Measurements from ENCODE around the gene UBE2J1. TPM values are rescaled to one million over a fixed set of nuclear protein-coding genes. Genes with fewer than 3 reads are reported as not detected.

Gene UBE2J1
- total RNA-seq, 1 experiment from 2014 or later, result 23.3 TPM

DNA sequence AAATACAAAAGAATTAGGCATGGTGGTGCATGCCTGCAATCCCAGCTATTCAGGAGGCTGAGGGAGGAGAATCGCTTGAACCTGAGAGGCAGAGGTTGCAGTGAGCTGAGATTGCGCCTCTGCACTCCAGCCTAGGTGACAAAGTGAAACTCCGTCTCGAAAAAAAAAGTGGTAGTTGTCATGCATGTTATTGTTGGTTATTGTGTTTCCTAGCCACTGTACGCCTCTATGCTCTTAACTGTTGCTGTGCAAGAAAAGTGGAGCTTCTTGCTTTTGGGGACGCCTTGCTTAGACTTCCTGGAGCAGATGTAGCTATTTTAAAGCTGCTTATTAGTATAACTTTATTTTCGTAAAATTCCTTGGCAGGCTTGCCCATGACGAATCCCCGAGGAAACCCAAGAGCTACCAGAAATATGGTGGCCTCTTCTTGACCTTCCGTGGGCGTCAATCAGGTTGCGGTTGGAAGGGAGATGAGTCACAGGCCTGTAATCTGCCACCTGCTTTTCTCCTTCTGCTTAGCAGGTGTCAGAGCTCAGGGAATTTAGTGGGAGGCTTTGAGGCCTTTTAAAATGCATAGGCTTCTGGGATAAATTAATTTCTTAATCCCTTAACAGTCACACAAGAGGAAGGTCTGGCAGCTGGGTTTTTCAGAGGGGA is 54.7 kb downstream of the UBE2J1 start:
- ChIA-PET CTCF (interaction anchor here (0.7 to 2.2 kb wide), 6 partner anchors 16 to 315 kb away, joined by 3 to 7 read pairs (median 6); no protein-coding TSS in a partner anchor), POLR2A (interaction anchor here (0.8 to 1.3 kb wide), 5 partner anchors 10 to 57 kb away, joined by 3 read pairs; partner anchors contain the start of gene UBE2J1), RAD21 (ENCODE audit: low non-redundant PET in 1 of 2, low total read pairs in 2 of 2, uncharacterized antibody in 2 of 2, unreplicated experiment in 2 of 2) (interaction anchor here (0.9 to 1.0 kb wide), 2 partner anchors 16 to 55 kb away, joined by 3 to 4 read pairs; partner anchors contain the start of gene UBE2J1 (in 1 of the 2))
- H3K4me2 ChIP-seq (ENCODE audit: low read length), result peak overlapping the region; percentile 96
- H3K79me2 ChIP-seq (ENCODE audit: insufficient read depth, low read length), result no peaks in the 10 kb centered on the region
- H3K9me2 ChIP-seq (ENCODE audit: insufficient read depth), result no peaks in the 10 kb centered on the region
- no peaks in the 10 kb centered on the region for H4K20me1 ChIP-seq (ENCODE audit: insufficient read depth)
- H2AFZ ChIP-seq (ENCODE audit: low read depth, low read length, poor library complexity, severe bottlenecking), result peak overlapping the region; percentile 45
- H3K27me3 ChIP-seq (ENCODE audit: insufficient read depth, low read length), result peaks cover 11% of the 10 kb centered on the region; the same call in 1 of the 2 replicates
- peak overlapping the region; percentile 36 for H3K27ac ChIP-seq (ENCODE audit: low read depth, low read length)
- no peaks in the 10 kb centered on the region for H3K36me3 ChIP-seq (ENCODE audit: control insufficient read depth in 1 of 2, insufficient read depth in 2 of 2, low read length in 2 of 2)
- ATAC-seq, result peak; percentile 86
- BruUV-seq (replicated peaks), result no TSS peak
- H3K9ac ChIP-seq (ENCODE audit: low read length), result peak overlapping the region; percentile 48
- intact Hi-C loops (cut with micrococcal nuclease), result loop anchor here (5.0 kb wide), 1 partner anchor 54 kb away; the partner anchor contains the start of gene UBE2J1
- peak overlapping the region; percentile 42 to 59 for H3K4me3 ChIP-seq (replicated peaks in 1 of 2; ENCODE audit: low read depth in 1 of 2, low read length in 2 of 2)
- H3K9me3 ChIP-seq (ENCODE audit: control insufficient read depth in 1 of 2, insufficient read depth in 1 of 2, low read depth in 1 of 2, low read length in 2 of 2), result no peaks in the 10 kb centered on the region
- H3K4me1 ChIP-seq (ENCODE audit: control insufficient read depth in 1 of 2, insufficient read depth in 2 of 2, low read length in 2 of 2), result peaks cover 20 to 33% of the 10 kb centered on the region in 2 experiments
- DNase-seq (ENCODE audit: low read depth, low spot score), result peak; percentile 94
- TF ChIP-seq POLR2AphosphoS5 (IDR thresholded peaks at IDR 0.05; ENCODE audit: low read depth, low read length), result peak; percentile 69; the same call in 1 of the 2 replicates
- TF ChIP-seq TCF7L2 (IDR thresholded peaks at IDR 0.05; ENCODE audit: borderline replicate concordance, extremely low read depth, insufficient read depth, insufficient read length), result peak; percentile 71
- peak; percentile 95 for TF ChIP-seq JUND (IDR thresholded peaks at IDR 0.05)
- TF ChIP-seq, protein P1, sequence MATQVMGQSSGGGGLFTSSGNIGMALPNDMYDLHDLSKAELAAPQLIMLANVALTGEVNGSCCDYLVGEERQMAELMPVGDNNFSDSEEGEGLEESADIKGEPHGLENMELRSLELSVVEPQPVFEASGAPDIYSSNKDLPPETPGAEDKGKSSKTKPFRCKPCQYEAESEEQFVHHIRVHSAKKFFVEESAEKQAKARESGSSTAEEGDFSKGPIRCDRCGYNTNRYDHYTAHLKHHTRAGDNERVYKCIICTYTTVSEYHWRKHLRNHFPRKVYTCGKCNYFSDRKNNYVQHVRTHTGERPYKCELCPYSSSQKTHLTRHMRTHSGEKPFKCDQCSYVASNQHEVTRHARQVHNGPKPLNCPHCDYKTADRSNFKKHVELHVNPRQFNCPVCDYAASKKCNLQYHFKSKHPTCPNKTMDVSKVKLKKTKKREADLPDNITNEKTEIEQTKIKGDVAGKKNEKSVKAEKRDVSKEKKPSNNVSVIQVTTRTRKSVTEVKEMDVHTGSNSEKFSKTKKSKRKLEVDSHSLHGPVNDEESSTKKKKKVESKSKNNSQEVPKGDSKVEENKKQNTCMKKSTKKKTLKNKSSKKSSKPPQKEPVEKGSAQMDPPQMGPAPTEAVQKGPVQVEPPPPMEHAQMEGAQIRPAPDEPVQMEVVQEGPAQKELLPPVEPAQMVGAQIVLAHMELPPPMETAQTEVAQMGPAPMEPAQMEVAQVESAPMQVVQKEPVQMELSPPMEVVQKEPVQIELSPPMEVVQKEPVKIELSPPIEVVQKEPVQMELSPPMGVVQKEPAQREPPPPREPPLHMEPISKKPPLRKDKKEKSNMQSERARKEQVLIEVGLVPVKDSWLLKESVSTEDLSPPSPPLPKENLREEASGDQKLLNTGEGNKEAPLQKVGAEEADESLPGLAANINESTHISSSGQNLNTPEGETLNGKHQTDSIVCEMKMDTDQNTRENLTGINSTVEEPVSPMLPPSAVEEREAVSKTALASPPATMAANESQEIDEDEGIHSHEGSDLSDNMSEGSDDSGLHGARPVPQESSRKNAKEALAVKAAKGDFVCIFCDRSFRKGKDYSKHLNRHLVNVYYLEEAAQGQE (IDR thresholded peaks at IDR 0.05; ENCODE audit: low read depth), result no peak
- TF ChIP-seq, protein P2, sequence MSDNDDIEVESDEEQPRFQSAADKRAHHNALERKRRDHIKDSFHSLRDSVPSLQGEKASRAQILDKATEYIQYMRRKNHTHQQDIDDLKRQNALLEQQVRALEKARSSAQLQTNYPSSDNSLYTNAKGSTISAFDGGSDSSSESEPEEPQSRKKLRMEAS (IDR thresholded peaks at IDR 0.05), result peak; percentile 93
- TF ChIP-seq ELF1 (IDR thresholded peaks at IDR 0.05; ENCODE audit: borderline replicate concordance, low read depth), result no peak; the same call in 1 of the 2 replicates
- TF ChIP-seq SRF (IDR thresholded peaks at IDR 0.05; ENCODE audit: low read depth), result 0 out of 2 replicates have a peak, but pooled peaks have one; percentile 39
- peak; percentile 85 for TF ChIP-seq SIN3A (IDR thresholded peaks at IDR 0.05; ENCODE audit: low read depth)
- peak; percentile 97 for TF ChIP-seq FOSL1 (IDR thresholded peaks at IDR 0.05; ENCODE audit: low read depth)
- no peak for TF ChIP-seq YY1 (IDR thresholded peaks at IDR 0.05; ENCODE audit: extremely low read depth, insufficient replicate concordance, low read depth, low read length)
- TF ChIP-seq SP1 (IDR thresholded peaks at IDR 0.05; ENCODE audit: low read depth), result peak; percentile 90
- TF ChIP-seq, protein P3, sequence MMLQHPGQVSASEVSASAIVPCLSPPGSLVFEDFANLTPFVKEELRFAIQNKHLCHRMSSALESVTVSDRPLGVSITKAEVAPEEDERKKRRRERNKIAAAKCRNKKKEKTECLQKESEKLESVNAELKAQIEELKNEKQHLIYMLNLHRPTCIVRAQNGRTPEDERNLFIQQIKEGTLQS (IDR thresholded peaks at IDR 0.05), result no peak
- TF ChIP-seq ZNF274 (IDR thresholded peaks at IDR 0.05; ENCODE audit: low read depth, low read length), result no peak
- no peak for TF ChIP-seq ZFX (IDR thresholded peaks at IDR 0.05)
- no peak for TF ChIP-seq RAD21 (IDR thresholded peaks at IDR 0.05; ENCODE audit: low read depth)
- peak; percentile 98 for TF ChIP-seq EGR1 (IDR thresholded peaks at IDR 0.05; ENCODE audit: low read depth)
- no peak for TF ChIP-seq EZH2 (IDR thresholded peaks at IDR 0.05)
- TF ChIP-seq CBX3 (IDR thresholded peaks at IDR 0.05; ENCODE audit: low read depth), result peak; percentile 91
- TF ChIP-seq, protein P4, sequence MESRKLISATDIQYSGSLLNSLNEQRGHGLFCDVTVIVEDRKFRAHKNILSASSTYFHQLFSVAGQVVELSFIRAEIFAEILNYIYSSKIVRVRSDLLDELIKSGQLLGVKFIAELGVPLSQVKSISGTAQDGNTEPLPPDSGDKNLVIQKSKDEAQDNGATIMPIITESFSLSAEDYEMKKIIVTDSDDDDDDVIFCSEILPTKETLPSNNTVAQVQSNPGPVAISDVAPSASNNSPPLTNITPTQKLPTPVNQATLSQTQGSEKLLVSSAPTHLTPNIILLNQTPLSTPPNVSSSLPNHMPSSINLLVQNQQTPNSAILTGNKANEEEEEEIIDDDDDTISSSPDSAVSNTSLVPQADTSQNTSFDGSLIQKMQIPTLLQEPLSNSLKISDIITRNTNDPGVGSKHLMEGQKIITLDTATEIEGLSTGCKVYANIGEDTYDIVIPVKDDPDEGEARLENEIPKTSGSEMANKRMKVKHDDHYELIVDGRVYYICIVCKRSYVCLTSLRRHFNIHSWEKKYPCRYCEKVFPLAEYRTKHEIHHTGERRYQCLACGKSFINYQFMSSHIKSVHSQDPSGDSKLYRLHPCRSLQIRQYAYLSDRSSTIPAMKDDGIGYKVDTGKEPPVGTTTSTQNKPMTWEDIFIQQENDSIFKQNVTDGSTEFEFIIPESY (IDR thresholded peaks at IDR 0.05; ENCODE audit: extremely low read depth, insufficient replicate concordance, low read length), result peak; percentile 48
